HG03460 (cell line): ENCODE measurements around the gene TMEM51.

Experiments
- ATAC-seq: cut with Tn5 transposase; IDR thresholded peaks from one replicate; pipeline ENCODE4 v1.9.1; 2021; ENCODE audit not compliant: unreplicated experiment

Gene TMEM51

DNA sequence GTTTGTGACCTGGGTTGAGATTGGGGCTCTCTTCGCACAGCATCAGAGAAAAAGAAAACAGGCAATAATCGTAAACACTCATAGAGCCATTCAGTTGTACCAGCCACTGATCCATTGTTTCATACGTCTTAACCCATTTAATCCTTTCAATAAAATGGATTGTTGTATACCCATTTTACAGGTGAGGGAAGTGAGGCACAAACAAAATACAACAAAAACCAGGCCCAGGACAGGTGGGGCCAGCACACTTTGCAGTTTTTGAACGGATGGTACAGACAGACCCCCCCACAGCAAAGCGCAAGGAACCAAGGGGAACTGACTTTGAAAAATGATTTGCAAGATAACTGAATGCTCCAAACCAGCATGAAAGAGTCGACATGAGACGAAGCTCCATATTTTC, 89.2 kb downstream of the TMEM51 start:
- ATAC-seq, result no peak

DNA sequence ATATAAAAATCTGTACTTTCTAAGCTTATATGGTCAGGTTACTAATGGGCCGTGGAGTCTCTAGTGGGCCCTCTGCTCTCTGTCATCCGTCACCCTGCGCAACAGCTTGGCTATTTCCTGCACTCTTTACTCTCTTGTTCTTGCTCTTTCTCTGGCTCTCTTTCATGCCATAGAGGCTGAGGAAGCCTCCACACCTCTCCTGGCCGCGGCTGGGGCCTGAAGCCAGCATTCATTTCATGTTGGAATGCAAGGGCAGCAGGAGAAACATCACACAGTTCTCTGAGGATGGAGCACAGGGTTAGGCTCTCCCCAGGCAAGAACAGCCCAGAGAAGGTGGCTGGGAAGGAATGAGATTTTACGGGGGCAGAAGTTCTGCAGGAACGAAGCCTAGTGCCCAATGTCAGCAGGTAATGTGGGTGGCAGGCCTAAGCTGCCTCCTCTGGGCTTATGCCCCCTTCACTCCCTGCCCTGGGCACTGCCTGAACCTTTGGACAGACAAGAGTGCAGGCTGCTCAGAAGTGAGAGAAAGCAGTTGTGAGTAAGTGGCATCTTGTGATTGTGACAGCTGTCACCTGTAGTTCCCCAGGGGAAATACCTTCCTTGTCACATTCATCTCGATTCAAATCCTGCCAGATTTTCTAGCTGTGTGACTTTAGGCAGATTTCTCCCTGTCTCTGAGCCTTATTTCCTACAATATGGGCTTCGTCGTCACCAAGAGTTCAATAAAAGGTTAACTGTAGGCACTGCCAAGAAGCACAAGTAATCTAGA, 89.9 kb downstream of the TMEM51 start:
- ATAC-seq, result no peak

DNA sequence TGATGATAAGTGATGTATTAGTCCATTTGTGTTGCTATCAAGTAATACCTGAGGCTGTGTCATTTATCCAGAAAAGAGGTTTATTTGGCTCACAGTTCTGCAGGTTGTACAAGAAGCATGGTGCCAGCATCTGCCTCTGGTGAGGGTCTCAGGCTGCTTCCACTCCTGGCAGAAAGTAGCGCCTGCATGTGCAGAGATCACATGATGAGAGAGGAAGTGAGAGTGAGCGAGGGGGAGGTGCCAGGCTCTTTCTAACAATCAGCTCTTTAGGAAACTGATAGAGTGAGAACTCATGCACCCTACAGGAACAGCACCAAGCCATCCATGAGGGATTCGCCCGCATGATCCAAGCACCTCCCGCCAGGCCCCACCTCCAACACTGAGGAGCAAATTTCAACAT, 91.3 kb downstream of the TMEM51 start:
- no peak for ATAC-seq

DNA sequence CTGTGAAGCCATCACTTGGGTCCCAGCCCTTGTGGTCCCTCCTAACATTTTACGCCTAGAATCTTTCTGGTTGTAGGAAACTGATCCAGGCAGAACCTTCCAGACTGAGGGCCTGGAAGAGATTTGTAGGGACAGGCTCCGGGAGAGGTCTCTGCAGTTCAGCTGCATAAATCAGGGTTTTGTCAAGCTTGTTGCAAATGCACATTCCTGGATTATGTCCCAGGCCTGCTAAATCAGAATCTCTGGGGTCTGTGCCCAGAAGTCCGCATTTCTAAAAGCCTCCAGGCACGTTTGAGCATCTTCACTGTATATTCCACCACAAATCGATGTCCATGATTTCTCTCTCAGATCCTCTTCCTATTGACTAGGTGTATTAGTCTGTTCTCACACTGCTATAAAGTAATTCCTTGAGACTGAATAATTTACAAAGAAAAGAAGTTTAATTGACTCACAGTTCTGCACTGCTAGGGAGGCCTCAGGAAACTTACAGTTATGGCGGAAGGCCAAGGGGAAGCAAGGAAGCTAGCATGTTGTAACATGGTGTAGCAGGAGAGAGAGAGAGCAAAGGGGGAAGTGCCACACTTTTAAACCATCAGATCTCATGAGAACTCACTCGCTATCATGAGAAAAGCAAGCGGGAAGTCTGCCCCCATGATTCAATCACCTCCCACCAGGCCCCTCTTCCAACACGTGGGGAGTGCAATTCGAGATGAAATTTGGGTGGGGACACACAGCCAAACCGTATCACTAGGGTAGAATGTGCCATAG, 92.2 kb downstream of the TMEM51 start:
- ATAC-seq, result no peak

DNA sequence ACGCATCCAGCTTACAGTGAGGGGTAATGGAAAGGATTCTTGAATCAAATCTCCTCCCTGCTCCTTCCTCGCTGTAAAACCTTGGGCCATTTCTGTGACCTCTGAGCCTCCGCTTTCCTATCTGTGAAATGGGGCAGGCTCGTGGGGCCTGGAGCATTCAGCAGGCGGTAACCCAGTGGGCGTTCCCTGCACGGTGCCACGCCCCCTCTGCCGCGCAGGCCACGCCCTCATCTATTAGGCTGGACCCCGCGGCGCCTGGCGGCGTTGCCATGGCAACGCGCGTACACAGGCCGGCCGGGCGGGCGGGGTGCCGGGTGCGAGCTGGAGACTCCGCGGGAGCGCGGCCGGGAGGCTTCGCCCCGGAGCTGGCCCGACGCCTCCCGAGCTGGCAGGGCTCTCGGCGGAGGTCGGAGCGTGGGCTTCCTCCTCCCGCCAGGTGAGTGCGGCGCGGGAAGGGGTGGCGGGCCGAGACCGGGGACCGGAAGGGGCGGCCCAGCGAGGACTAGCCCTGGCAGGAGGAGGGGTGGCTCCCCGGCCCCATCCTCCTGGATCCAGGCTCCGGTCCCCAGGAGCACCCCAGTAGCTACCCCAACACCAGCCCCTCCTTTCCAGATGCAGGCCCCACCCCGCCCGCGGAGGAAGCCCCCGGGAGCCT, 93.5 kb downstream of the TMEM51 start, which contains the start of gene FHAD1:
Gene FHAD1 (plus strand): TSS at position 264 of the 655 bp plus-strand sequence. CDS start 4,562 bp downstream, outside the sequence.
- no peak for ATAC-seq

DNA sequence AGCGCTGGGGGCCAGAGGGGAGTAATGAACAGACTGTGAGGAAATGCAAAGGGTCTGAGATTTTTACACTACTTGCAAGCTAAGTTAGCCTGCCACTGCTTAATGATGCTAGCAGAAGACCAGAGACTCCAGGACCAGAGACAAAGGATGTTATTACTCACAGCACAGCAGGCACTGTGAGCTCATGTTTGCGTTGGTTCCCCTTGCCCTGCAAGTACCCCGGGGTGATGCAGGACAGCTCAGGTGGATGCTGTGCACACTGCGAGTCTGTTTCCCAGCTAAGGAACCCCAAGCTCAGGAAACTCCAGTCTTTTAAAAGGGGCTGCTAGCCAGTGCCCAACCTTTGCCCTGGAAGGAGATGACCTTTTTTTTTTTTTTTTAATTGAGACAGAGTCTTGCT, 94.7 kb downstream of the TMEM51 start:
- ATAC-seq, result no peak

DNA sequence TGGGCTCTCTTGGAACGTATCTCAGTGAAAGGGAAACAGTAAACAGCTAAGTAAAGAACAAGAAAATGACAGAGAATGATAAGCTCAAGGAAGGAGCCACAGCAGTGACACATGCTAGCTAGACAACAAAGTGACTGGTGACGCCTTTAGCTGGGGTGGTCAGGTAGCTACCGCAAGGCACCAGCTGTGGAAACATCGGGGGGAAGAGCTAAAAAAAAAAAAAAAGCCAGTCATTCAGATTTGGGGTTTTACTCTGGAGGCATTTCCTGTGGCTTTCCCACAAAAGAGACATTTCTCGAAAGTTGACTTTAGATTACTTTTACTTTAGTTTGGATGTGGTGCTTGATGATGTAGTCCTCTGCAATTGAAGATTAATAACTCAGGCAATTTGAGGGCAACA, 95.5 kb downstream of the TMEM51 start:
- ATAC-seq, result no peak

DNA sequence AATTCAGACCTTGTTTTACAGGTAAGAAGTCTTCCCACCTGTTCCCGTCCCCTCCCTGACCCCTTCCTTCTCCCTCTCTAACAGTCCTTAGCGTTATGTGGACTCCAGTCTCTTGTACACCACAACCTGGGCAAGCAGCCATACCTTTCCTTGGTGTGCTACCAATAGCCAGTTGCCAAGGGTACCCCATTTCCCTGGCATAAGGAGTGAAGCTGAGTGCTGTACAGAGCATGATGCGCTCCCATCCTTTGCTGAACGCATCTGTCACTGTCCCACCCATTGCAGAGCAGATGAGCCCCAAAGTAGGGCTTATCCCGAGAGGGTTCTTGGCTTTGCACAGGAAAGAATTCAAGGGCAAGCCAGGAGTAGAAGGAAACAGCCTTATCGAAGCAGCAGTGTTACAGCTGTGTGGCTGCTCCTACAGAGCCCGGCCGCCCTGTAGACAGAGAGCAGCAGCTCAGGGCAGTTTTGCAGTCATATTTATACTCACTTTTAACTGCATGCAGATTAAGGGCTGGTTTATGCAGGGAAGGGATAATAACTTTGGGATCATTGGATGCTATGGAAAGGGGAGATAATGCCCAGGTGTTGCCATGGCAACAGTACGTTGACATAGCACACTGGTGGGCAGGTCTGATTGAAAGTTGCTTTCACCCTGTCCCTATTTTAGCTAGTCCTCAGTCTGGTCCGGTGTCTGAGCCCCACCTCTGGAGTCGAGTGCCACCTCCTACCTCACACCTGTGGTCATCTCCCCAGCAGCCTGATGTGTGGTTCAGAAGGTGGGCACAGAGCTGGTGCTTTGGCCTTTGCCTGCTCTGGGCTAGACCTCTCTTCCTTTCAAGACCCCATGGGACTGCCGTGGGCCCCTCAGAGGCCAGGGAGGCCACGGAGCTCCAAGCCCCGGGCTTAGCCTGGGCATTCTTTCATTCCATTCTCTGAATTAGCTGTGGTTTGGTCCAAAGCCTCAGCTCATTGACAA, 98.6 kb downstream of the TMEM51 start:
- no peak for ATAC-seq

DNA sequence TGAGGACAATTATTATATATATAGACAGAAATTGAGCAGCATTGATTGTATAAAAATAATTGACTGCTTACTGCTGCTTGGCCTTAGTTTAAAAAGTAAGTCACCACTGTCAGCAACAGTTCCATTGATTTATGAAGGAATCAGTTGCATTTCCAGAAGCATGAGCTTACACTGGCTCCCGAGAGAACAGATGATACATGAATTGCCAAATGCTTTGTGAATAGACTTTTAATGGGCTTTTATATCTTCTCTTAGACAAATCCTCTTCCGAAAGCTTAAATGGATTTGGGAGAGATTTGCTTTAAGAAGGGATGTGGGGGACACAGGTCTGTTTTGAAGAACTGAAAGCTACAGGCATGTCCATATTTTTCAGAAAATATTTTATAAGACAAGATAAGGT, 101.0 kb downstream of the TMEM51 start:
- no peak for ATAC-seq

DNA sequence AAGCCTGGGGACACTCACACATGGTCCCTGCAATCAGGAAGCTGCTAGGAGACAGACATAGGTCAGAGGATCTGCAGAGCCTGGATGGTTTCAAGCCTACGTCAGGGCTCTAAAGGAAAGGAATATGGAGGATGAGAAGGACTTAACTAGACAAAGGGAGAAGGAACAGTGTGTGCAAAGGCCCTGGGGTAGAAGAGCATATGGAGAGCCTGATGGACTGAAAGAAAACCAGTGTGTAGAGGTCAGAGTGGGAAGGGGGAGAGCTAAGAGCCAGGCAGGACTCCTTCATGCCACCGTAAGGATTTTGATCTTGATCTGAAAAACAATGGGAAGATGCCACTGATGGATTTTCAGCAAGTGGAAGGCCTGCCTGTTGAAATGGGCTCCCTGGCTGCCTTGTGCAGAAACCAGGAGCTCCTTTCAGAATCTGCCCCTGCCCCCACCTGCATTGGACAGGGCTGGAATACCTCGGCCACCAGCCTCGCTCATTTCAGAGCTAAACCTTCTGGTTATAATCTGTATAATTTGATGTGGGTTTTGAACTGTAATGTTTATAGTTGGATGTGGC, 102.1 kb downstream of the TMEM51 start:
- ATAC-seq, result no peak

DNA sequence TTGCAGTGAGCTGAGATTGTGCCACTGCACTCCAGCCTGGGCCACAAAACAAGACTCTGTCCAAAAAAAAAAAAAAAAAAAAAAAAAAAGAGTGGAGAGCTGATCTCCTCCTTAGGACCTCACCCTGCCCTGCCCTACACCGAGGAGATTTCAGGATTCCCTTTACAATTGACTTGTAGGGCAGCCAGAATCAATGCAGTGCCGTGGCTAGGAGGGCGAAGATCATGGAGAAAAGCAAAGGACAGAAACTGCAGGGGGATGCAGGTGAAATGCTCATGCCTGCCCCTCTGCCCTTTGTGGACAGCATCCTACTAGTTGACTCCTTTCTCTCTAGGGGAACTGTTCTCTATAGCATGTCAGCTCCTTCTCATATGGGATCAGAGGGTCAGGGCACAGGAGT, 103.0 kb downstream of the TMEM51 start:
- no peak for ATAC-seq

DNA sequence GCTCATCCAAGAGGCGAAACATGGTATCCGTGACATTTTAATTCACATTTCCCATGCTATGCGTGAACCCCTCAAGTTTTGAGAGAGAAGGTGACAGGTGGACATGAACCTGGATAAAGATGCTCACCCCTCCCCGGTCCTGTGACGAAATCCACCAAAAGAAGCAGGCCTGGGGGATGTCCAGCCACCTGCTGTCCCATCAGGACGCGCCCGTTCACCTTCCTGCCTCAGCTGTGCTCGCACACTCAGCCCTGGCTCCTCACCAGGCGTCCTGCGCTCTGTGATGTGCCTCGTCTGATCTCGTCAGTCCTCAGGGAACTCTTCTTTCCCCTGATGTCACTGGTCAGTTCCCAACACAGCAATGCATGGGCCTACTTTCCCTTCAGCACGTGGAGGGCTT, 103.8 kb downstream of the TMEM51 start:
- no peak for ATAC-seq

DNA sequence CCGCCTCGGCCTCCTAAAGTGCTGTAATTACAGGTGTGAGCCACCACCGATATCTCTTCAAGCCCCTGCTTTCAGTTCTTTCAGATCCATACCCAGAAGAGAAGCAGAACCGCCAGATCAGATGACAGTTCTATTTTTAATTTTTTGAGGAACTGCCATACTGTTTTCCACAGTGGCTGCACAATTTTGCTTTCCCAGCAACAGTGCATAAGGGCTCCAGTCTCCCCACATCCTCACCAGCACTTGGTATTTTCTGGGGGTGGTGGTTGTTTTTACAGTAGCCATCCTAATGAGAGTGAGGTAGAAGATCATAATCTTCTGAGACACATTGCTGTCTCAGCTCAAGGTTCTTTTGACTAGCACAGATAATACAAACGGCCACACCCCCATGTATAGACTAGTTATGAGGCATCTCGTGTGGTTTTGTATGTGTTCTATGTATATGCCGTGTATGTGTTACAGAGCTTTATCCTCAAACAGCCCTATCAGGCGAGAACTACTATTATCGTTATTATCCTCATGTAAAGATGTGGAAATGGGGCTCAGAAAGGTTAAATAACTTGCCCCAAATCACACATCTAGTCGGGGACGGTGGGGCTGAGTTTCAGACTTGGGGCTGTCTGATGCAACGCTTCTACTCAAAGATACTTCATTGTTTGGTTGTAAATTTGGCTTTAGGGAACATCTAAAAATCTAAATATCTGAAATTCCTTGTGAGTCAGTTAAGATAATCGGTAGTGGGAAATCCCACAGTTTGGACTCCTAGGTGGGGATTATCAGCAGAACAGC, 105.5 kb downstream of the TMEM51 start:
- ATAC-seq, result no peak

DNA sequence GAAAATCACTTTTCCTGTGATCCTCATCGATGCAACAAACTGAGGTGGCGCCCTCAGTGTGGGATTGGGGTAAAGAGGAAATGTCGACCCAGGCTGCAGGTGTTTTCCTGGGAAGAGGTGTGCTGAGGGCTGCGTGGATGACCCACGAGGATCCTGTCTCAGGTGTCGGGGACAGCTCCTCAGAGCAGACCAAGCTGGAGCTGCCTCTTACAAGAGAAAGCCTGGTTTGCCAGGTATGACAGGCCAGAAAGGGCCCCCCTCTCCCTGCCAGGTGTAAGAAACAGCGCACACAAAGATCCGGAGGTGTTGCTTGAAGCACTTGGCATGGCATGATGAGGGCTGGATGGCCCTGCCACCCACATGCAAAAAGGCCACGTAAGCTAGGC, 106.1 kb downstream of the TMEM51 start:
- no peak for ATAC-seq

DNA sequence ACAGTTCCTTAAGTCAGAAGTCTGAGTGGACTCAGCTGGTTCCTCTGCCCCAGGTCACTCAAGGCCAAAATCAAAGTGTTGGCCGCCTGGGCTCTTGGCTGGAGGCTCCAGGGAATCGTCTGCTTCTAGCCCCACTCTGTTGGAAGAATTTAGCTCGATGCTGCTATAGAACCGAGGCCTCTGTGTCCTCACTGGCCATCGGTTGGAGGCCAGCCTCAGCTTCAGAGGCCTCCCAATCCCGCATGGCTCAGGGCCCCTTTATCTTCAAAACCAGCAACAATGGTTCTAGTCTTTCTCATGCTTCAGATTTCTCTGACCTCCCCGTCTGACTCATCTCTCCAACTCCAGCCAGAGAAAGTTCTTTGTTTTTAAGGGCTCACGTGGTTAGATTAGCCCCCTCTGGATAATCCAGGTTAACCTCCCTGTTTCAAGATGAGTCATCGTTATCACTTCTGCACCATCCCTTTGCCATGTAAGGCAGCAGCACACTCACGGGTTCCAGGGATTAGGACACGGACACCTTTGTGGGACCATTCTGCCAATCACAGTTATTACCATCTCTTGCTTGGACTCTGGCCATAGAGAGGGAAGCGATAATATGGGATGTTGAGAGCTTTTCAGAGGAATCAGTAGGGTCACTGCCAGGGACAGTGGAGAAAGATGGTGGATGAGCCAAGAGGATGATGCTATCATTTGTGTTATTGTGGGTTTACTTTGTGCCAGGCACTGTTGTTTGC, 107.0 kb downstream of the TMEM51 start:
- no peak for ATAC-seq

DNA sequence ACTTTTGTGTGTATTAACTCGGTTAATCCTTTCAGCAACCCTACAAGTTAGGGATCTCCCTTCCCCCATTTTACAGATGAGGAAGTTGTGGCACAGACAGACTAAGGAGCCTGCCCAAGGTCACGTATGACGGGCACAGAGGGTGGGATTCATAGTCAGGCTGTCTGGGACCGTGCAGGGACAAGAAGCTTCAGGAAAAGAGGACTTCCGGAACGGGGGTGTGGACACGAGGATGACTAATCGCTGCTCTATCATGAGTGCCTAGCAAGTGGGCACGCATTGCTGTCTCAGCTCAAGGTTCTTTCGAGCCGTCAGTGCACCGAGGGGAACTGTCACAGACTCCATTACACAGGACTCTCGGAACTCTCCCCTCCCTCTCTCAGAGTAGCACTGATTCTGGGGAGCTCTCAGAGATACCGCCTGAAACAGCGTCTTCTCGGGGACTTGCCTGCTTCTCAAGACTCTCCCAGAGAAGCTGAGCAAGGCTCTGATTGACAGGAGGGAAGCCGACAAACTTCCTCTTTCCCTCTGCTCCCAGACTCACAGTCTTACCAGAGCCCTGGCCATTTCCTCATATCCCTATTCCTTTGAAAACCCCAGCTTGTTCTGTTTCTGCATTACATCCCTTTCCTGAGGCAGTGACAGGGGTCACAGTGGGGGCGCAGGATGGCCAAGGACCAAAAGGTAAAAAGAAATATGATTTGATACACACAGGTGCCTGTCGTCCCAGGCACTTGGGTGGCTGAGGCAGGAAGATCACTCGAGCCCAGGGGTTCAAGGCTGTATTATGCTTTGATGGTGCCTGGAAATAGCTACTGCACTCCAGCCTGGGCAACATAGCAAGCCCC, 107.8 kb downstream of the TMEM51 start:
- ATAC-seq, result no peak

DNA sequence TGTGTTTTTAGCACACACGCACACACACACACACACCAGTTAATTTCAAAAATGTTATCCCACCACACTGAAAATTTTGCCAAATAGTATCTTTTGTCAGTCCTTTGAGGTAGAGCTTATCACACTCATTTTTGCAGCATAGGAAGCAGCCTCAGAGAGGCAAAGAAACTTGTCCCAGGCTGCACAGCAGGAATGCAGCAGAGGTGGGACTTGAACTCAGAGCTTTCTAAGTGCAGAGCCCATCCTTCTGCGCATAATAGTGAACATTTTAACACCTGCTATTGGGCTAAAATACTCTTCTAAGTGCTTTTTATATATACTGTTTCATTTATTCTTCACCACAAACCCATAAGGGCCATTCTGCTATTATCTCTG, 108.4 kb downstream of the TMEM51 start:
- no peak for ATAC-seq

DNA sequence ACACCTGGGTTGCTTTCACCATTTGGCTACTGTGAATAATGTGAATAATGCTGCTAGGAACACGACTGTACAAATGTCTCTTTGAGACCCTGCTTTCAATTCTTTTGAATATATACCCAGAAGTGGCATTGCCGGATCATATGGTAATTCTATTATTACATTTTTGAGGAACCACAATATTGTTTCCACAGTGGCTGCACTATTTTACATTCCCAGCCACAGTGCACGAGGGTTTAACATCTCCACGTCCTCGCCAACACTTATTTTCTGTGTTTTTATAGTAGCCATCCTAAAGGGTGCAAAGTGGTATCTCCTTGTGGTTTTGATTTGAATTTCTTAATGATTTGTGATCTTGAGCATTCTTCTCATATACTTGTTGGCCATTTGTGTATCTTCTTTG, 109.2 kb downstream of the TMEM51 start:
- ATAC-seq, result no peak
